Measurements from ENCODE around the gene HLA-DMA.

HLA-DMA gene

DNA sequence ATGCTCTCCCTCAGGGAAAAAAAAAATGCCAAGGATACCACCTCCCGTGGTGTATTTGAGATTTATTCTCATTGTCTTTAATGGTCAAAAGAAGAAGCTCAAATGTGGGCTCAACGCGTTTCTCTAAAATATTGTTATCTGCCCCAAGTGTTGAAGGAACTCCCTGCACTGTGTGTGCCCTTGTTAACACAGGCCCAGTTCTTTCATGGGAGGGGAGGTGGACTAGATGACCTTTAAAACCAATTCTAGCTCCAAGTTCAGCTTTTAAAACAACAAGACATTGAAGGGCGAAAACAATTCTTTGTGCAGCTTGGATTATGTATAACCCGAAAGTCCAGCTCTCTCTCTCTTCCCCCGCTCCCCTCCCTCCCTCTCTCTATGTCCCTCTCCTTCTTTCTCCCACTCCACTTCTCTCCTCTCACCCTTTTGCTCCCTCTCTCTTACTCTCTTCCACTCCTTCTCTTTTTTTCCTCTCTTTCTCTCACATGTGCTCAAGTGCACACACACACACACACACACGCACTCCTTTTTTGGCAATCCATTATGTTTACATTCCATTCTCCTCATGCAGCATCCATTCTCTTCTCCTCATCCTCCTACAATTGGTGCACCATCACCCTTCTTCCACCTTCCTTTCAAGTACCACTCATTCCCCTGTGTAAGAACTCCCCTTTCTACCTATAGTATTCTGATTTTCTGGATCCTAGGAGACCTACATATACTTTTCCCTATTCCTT is 20.6 kb downstream of the HLA-DMA start:
- no peak for DNase-seq (ENCODE audit: low spot score)

DNA sequence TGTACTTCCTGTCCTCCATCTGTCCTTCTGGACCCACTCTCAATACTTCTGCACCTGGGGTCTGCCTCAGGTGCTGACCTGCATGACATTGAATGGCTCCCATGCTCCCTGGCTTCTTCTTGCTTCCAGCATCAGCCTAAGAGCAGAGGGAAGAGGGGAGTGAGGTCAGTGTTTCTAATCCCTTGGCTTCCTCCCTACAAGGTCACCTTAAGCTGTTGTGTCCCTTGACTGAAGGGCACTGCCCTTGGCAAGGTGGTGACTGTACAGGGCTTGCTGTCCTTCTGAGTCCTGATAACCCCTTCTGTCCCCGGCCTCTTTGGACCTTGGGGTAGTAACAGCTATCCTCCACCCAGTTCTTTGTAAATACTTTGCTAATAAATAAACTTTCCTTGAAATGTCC is 21.7 kb downstream of the HLA-DMA start:
- DNase-seq (ENCODE audit: low spot score) = no peak

DNA sequence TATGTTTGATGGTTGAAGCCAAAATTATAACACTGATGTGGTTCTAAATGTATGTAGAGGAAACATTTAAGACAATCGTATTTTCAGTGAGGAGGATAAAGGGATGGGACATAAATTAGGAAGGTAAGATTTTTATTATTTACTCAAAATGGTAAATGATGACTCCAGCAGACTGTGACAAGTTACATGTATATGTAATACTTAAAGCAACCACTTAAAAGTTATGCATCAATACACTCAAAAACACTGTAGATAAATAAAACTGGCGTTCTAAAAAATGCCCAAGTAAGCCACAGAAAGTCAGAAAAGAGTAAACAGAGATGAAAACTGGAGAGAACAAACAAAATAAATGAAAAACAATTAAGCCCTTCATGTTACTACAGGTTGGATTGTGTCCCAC is 30.8 kb downstream of the HLA-DMA start:
- no peak for DNase-seq (ENCODE audit: low spot score)

DNA sequence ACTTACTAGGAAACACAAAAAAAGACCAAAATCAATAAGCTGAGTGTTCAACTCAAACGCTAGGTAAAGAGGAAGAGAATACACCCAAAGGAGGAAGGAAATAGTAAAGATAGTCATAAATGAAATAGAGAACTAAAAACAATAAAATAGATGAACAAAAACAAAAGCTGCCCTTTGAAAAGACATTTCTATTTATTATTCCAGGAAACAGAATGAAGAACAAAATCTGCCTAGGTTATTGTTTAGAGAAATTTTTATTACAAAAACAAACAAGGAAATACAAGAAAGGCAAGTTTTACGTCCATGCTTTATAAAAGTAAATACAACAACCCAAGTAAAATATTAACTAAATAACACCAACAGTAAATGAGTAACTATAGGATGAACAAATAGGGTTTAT is 32.2 kb downstream of the HLA-DMA start:
- no peak for DNase-seq (ENCODE audit: low spot score)

DNA sequence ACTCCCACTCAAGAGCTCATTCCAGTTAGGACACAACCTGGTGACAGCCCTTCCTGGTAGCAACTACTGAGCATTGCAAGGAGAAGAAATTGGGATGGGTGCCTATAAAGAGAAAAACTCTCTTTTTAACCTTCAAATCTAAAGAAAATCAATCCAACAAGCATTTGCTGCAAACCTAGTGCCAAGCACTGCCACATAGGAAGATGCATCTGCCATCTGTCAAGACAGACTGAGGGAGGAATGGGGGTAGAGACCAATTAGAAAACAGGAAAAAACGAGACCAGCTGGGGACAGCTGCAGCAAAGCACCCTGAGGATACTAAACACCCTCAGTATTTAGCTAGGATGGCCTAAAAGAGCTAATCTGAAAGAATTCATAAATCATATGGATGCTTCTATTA is 39.9 kb downstream of the HLA-DMA start:
- no peak for DNase-seq (ENCODE audit: low spot score)

DNA sequence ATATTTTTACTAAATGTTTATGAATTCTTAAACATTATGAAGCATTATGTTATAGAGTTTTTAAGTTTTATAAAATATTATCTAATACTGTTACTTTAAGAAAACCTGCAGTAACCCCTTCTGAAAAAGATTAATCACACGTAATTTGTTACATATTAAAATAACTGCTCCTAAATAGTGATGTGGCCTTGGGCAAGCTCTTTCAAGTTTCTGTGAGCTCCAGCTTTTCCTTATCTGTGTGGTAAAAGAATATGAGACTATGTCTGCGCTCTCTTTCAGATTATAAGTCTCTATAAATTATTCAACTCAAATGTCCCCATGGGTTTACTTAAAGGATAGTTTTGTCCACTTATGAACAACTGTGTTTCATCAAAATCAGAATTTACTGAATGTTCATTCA is 44.0 kb downstream of the HLA-DMA start:
- DNase-seq (ENCODE audit: low spot score) = no peak

DNA sequence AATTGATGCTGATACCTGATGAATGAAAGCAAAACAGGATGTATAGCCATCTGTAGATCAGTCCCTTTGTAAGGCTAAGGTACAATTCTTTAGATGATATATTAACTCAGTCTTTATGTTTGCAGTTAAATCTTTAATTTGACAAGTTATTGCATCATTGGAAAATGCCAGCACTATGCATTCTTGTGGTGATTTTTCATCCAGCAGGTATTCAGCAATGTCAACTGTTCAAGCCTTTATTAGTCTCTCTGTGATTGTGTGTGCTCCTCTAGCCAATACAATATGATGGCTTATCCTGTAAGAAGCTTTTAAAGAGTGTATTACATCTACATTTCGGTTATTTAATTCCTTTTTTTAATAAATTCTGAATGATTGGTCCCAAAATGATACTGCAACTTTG is 46.4 kb downstream of the HLA-DMA start:
- DNase-seq (ENCODE audit: low spot score) = no peak

DNA sequence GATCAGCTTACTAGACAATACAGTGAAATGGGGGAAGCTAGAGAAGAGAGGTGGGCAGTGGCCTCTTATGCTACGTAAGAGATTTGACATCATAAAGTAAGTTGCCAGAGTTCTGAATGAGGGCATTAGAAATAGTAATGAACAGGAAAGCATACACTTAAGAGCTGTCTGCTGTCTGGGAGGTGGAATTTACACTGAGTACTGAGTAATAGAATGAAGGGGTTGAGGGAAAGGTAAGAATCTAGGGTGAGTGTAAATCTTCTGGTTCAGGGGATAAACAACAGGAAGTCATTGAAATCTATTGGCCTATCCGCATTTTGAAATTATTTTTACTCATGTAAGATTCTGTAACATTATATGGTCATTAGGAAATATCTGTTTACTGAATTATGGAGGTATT is 47.8 kb downstream of the HLA-DMA start:
- no peak for DNase-seq (ENCODE audit: low spot score)

DNA sequence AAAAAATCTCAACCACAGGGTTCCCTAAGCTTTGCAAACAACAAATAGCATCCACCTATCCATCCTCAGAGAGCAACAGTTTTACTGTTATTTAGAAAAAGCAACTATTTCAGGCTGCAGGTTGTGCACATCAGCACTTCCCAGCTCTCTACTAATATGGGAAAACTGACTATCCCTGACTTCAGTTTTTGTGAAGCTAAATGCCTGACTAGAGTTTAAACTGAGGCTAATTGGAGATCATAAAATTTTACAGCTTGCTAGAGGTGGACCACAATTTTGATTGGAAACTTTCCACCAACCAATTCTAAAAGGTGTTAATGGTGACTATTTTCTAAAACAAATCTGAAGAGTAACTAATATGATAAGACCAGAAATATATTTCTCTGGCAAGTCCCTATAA is 48.9 kb downstream of the HLA-DMA start:
- no peak for DNase-seq (ENCODE audit: low spot score)

Measured in D341Med (cell line).